Liver (tissue), 9 donors: ENCODE measurements around the gene PDZD2. TPM values are rescaled to one million over a fixed set of nuclear protein-coding genes. Genes with fewer than 3 reads are reported as not detected.

Source experiments
- DNase-seq: peaks from one replicate; pipeline ENCODE4 v3.0.0-alpha.2; 2017; ENCODE audit warnings: low spot score
- H3K27ac ChIP-seq, 2 donors: one replicate each; pipeline ENCODE4 v1.7.0; 2013; ENCODE audit warnings: inconsistent platforms in 2 of 2, low read length in 2 of 2, control low read depth in 1 of 2, low read depth in 1 of 2, mild to moderate bottlenecking in 1 of 2
- H3K27me3 ChIP-seq, 4 donors: one replicate each; pipeline versions ENCODE4 v1.6.1 to v1.7.0; 2013; ENCODE audit warnings: low read length in 3 of 4, inconsistent platforms in 1 of 4, mild to moderate bottlenecking in 1 of 4, moderate library complexity in 1 of 4; ENCODE audit not compliant: control insufficient read depth in 4 of 4, insufficient read depth in 4 of 4
- H3K36me3 ChIP-seq, 4 donors: one replicate each; pipeline versions ENCODE4 v1.6.1 to v1.7.0; 2013; ENCODE audit warnings: low read length in 3 of 4, mild to moderate bottlenecking in 3 of 4, low read depth in 1 of 4, moderate library complexity in 1 of 4; ENCODE audit not compliant: control insufficient read depth in 4 of 4, insufficient read depth in 3 of 4
- H3K4me1 ChIP-seq, 4 donors: one replicate each; pipeline versions ENCODE4 v1.6.1 to v1.7.0; 2013; ENCODE audit warnings: low read length in 3 of 4, mild to moderate bottlenecking in 3 of 4, moderate library complexity in 1 of 4; ENCODE audit not compliant: control insufficient read depth in 4 of 4, insufficient read depth in 4 of 4
- H3K4me3 ChIP-seq, 3 donors: one replicate each; pipeline versions ENCODE4 v1.6.1 to v1.7.0; 2013; ENCODE audit warnings: low read length in 3 of 3, control low read depth in 1 of 3, low read depth in 1 of 3, mild to moderate bottlenecking in 1 of 3
- H3K9ac ChIP-seq, 2 donors: one replicate each; pipeline ENCODE4 v1.7.0; 2013; ENCODE audit warnings: low read length in 2 of 2, mild to moderate bottlenecking in 2 of 2, moderate library complexity in 2 of 2, control low read depth in 1 of 2, low read depth in 1 of 2
- H3K9me3 ChIP-seq, 4 donors: one replicate each; pipeline versions ENCODE4 v1.6.1 to v1.7.0; 2013; ENCODE audit warnings: low read length in 3 of 4; ENCODE audit not compliant: control insufficient read depth in 4 of 4
- EGR1 ChIP-seq, 2 donors: IDR thresholded peaks; 2 replicates each; pipeline ENCODE4 v1.6.1; 2016 to 2018; ENCODE audit warnings: antibody characterized with exemption in 2 of 2, low read depth in 2 of 2
- FOXA1 ChIP-seq: IDR thresholded peaks from 2 replicates; pipeline ENCODE4 v1.6.1; 2016; ENCODE audit warnings: antibody characterized with exemption
- FOXA2 ChIP-seq: IDR thresholded peaks from 2 replicates; pipeline ENCODE4 v1.6.1; 2016; ENCODE audit warnings: antibody characterized with exemption
- GABPA ChIP-seq, 2 donors: IDR thresholded peaks in 1 of 2; conservative IDR thresholded peaks in 1 of 2; 2 replicates each; pipeline ENCODE4 v1.6.1; 2016; ENCODE audit warnings: antibody characterized with exemption in 2 of 2, mild to moderate bottlenecking in 1 of 2, moderate library complexity in 1 of 2
- HNF4A ChIP-seq, 2 donors: conservative IDR thresholded peaks; 2 replicates each; pipeline ENCODE4 v1.6.1; 2016; ENCODE audit warnings: antibody characterized with exemption in 2 of 2, mild to moderate bottlenecking in 2 of 2
- HNF4G ChIP-seq: IDR thresholded peaks from 2 replicates; pipeline ENCODE4 v1.6.1; 2016; ENCODE audit warnings: antibody characterized with exemption
- JUND ChIP-seq, 2 donors: IDR thresholded peaks; 2 replicates each; pipeline ENCODE4 v1.6.1; 2016; ENCODE audit warnings: antibody characterized with exemption in 2 of 2
- NR2F2 ChIP-seq: IDR thresholded peaks from 2 replicates; pipeline ENCODE4 v1.6.1; 2016; ENCODE audit warnings: antibody characterized with exemption
- RAD21 ChIP-seq, 2 donors: IDR thresholded peaks; 2 replicates each; pipeline ENCODE4 v1.6.1; 2016; ENCODE audit warnings: antibody characterized with exemption in 2 of 2, mild to moderate bottlenecking in 2 of 2
- RXRA ChIP-seq, 2 donors: IDR thresholded peaks; 2 replicates each; pipeline ENCODE4 v1.6.1; 2017 to 2018; ENCODE audit warnings: antibody characterized with exemption in 2 of 2, mild to moderate bottlenecking in 1 of 2
- SP1 ChIP-seq: IDR thresholded peaks from 2 replicates; pipeline ENCODE4 v1.6.1; 2018; ENCODE audit warnings: antibody characterized with exemption, mild to moderate bottlenecking
- TAF1 ChIP-seq: conservative IDR thresholded peaks from 2 replicates; pipeline ENCODE4 v1.6.1; 2016; ENCODE audit warnings: antibody characterized with exemption, mild to moderate bottlenecking
- YY1 ChIP-seq: IDR thresholded peaks from 2 replicates; pipeline ENCODE4 v1.6.1; 2016; ENCODE audit warnings: antibody characterized with exemption, mild to moderate bottlenecking
- WGBS: extraction: QIAGEN DNeasy Blood & Tissue Kit; methylation state at CpG from one replicate; pipeline ENCODE4 v1.1.7; 2013; 5-methylcytosine and 5-hydroxymethylcytosine counted together
- polyA plus RNA-seq, 2 donors: library from polyadenylated mRNA; stranded (reverse) in 1 of 2; unstranded in 1 of 2; fragments of 200-250 nt in 1 of 2; fragments of >200 nt in 1 of 2; fragmentation: Nextera tagmentation in 1 of 2; extraction: Ambion mirVana in 1 of 2; gene quantifications; one replicate each; pipeline versions ENCODE4 v1.2.1 to v1.2.3, GENCODE V29; 2013 to 2015
- total RNA-seq, 2 donors: library from RNA; depleted of rRNA; stranded (reverse); fragments of >200 nt; gene quantifications; one replicate each; pipeline ENCODE4 v1.2.3, GENCODE V29; 2014
- TF ChIP-seq, protein P1 (sequence below): fragments of 150-350 bp; IDR thresholded peaks from 2 replicates; pipeline ENCODE4 v1.5.1; 2017; ENCODE audit warnings: improper control_type of control experiment, low read depth, low read length; ENCODE audit not compliant: missing input control
- TF ChIP-seq, protein P2 (sequence below): IDR thresholded peaks from 2 replicates; pipeline ENCODE4 v1.6.1; 2016; ENCODE audit warnings: antibody characterized with exemption
- TF ChIP-seq, protein P3 (sequence below): IDR thresholded peaks from 2 replicates; pipeline ENCODE4 v1.6.1; 2016; ENCODE audit warnings: antibody characterized with exemption
- TF ChIP-seq, protein P4 (sequence below): IDR thresholded peaks from 2 replicates; pipeline ENCODE4 v1.6.1; 2016; ENCODE audit warnings: antibody characterized with exemption
- TF ChIP-seq, protein P5 (sequence below): IDR thresholded peaks from 2 replicates; pipeline ENCODE4 v1.6.1; 2016; ENCODE audit warnings: antibody characterized with exemption, mild to moderate bottlenecking
- donor health status: healthy.
- donor health status: healthy.
- donor health status: healthy.
- donor health status: healthy.
- donor health status: healthy.

Gene PDZD2
- total and polyA plus RNA-seq, 4 donors: 0.27 to 1.1 (median 0.54) TPM

DNA sequence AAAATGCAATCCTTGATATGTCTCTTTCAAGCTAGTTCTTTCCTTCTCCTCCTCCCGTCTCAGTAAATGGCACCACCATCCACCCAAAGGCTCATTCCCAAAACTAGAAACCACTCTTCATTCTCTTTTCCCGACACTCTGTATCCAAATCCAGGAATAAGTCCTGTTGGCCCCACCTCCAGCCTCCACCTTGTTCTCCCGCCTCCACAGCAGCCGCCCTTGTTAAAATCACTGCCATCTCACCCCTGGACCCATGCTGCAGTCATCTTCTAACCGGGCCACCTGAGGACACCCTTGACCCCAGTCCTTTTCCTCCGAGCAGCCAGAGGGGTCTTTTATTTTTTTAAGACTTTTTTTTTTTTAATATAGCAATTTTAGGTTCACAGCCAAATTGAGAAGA, 9.4 kb downstream of the PDZD2 start:
- TF ChIP-seq, protein P1, sequence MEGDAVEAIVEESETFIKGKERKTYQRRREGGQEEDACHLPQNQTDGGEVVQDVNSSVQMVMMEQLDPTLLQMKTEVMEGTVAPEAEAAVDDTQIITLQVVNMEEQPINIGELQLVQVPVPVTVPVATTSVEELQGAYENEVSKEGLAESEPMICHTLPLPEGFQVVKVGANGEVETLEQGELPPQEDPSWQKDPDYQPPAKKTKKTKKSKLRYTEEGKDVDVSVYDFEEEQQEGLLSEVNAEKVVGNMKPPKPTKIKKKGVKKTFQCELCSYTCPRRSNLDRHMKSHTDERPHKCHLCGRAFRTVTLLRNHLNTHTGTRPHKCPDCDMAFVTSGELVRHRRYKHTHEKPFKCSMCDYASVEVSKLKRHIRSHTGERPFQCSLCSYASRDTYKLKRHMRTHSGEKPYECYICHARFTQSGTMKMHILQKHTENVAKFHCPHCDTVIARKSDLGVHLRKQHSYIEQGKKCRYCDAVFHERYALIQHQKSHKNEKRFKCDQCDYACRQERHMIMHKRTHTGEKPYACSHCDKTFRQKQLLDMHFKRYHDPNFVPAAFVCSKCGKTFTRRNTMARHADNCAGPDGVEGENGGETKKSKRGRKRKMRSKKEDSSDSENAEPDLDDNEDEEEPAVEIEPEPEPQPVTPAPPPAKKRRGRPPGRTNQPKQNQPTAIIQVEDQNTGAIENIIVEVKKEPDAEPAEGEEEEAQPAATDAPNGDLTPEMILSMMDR: no peak
- TF ChIP-seq FOXA2 (no peak), HNF4A (conservative IDR thresholded peaks at IDR 0.05) (no peak), HNF4G (no peak), YY1 (no peak)
- TF ChIP-seq, protein P2, sequence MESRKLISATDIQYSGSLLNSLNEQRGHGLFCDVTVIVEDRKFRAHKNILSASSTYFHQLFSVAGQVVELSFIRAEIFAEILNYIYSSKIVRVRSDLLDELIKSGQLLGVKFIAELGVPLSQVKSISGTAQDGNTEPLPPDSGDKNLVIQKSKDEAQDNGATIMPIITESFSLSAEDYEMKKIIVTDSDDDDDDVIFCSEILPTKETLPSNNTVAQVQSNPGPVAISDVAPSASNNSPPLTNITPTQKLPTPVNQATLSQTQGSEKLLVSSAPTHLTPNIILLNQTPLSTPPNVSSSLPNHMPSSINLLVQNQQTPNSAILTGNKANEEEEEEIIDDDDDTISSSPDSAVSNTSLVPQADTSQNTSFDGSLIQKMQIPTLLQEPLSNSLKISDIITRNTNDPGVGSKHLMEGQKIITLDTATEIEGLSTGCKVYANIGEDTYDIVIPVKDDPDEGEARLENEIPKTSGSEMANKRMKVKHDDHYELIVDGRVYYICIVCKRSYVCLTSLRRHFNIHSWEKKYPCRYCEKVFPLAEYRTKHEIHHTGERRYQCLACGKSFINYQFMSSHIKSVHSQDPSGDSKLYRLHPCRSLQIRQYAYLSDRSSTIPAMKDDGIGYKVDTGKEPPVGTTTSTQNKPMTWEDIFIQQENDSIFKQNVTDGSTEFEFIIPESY: no peak
- TF ChIP-seq, protein P3, sequence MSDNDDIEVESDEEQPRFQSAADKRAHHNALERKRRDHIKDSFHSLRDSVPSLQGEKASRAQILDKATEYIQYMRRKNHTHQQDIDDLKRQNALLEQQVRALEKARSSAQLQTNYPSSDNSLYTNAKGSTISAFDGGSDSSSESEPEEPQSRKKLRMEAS: no peak
- Histone ChIP-seq H3K9ac (no peak overlapping the region), H3K4me1 (no peaks in the 10 kb centered on the region), H3K36me3 (no peaks in the 10 kb centered on the region), H3K9me3 (no peaks in the 10 kb centered on the region), H3K27ac (no peak overlapping the region), H3K27me3 (no peaks in the 10 kb centered on the region), H3K4me3 (no peak overlapping the region)
- WGBS: 88% methylated on average over 6 of the region's 6 CpGs
- no peak for DNase-seq

DNA sequence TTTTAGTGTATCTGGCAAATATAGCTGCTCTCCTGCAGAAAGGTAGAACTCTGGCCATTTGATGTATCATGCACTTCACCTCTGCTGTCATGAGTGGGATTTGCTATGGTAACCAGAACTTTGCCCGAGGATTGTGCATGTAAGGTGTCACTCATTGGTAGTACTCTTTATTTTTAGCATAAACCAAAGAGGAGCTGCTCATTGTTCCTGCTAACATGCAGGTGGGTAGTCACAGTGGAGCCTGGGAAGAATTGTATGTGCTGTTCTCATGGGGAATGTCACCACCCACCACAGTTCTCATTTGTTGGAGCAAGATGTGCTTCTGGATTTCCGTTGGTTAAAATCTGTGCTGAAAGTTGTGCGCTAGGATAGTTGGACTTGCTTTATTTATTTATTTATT, 12.3 kb downstream of the PDZD2 start:
- Histone ChIP-seq H3K9ac (no peak overlapping the region), H3K27me3 (peaks cover 0 to 4% (median 0%) of the 10 kb centered on the region in 4 donors), H3K4me1 (no peaks in the 10 kb centered on the region), H3K36me3 (no peaks in the 10 kb centered on the region), H3K4me3 (no peak overlapping the region), H3K9me3 (no peaks in the 10 kb centered on the region), H3K27ac (no peak overlapping the region)
- no peak for DNase-seq
- 88% methylated on average over 3 of the region's 3 CpGs for WGBS
- TF ChIP-seq, protein P2: no peak
- TF ChIP-seq RAD21 (IDR thresholded peaks at IDR 0.05): no peak
- TF ChIP-seq, protein P4, sequence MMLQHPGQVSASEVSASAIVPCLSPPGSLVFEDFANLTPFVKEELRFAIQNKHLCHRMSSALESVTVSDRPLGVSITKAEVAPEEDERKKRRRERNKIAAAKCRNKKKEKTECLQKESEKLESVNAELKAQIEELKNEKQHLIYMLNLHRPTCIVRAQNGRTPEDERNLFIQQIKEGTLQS: no peak
- TF ChIP-seq SP1: no peak
- no peak for TF ChIP-seq GABPA (IDR thresholded peaks at IDR 0.05 in 1 of 2, conservative IDR thresholded peaks at IDR 0.05 in 1 of 2)
- TF ChIP-seq RXRA (IDR thresholded peaks at IDR 0.05): no peak
- TF ChIP-seq, protein P5, sequence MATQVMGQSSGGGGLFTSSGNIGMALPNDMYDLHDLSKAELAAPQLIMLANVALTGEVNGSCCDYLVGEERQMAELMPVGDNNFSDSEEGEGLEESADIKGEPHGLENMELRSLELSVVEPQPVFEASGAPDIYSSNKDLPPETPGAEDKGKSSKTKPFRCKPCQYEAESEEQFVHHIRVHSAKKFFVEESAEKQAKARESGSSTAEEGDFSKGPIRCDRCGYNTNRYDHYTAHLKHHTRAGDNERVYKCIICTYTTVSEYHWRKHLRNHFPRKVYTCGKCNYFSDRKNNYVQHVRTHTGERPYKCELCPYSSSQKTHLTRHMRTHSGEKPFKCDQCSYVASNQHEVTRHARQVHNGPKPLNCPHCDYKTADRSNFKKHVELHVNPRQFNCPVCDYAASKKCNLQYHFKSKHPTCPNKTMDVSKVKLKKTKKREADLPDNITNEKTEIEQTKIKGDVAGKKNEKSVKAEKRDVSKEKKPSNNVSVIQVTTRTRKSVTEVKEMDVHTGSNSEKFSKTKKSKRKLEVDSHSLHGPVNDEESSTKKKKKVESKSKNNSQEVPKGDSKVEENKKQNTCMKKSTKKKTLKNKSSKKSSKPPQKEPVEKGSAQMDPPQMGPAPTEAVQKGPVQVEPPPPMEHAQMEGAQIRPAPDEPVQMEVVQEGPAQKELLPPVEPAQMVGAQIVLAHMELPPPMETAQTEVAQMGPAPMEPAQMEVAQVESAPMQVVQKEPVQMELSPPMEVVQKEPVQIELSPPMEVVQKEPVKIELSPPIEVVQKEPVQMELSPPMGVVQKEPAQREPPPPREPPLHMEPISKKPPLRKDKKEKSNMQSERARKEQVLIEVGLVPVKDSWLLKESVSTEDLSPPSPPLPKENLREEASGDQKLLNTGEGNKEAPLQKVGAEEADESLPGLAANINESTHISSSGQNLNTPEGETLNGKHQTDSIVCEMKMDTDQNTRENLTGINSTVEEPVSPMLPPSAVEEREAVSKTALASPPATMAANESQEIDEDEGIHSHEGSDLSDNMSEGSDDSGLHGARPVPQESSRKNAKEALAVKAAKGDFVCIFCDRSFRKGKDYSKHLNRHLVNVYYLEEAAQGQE: no peak
- no peak for TF ChIP-seq YY1
- no peak for TF ChIP-seq EGR1 (IDR thresholded peaks at IDR 0.05; ENCODE audit: low read depth in 2 of 2)
- TF ChIP-seq FOXA2: no peak
- TF ChIP-seq, protein P3: no peak
- TF ChIP-seq JUND (IDR thresholded peaks at IDR 0.05): no peak
- no peak for TF ChIP-seq HNF4G
- no peak for TF ChIP-seq TAF1
- TF ChIP-seq, protein P1: no peak
- TF ChIP-seq NR2F2: no peak
- TF ChIP-seq FOXA1: no peak
